ENCODE data around the gene GGT6.
"Not testable (repeated sequence)": the region's sequence is repeated elsewhere in the genome, so short reads cannot be mapped to it uniquely, and the experiment has no call there.

GGT6 gene

DNA sequence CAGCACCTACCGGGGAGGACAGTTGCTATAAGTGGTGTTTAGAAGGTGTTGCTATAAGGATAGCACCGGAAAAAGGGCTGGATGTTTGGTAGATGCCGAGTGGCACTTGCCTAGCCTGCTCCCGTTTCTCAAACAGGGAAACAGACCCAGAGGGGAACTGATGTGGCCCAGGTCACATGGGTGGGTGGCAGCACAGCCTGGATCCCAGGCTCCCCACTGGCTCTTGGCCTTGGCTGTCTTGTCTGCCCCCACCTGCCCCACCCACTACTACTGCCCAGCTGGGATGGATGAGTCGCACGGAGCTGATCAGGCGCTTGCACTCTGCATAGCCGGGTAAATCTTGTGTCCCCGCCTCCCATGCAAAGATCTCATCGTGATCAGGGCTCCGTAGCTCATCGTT is 31.2 kb upstream of the GGT6 start:
- DNase-seq = no peak

DNA sequence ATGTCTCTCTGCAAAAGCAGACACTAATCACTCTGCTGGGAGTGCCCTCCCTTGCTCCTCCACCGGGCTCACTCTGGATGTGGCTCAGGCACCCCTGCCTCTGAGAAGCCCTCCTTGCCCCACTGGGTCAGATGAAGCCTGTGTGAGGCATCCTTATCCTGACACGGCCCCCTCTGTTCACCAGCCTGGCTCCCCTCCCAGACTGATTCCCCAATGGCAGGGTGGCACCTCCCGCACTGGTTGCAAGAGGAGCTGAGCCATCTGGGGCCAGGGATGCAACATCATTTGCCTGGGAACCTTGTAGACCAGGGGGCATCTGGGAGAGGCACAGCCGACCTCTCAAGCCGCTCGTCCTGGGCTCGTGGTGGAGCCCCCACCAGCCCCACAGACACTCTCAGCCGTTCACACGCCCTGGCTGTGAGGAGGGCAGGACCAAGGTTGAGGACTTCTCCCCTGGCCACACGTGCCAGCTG is 30.6 kb upstream of the GGT6 start:
- DNase-seq = no peak

DNA sequence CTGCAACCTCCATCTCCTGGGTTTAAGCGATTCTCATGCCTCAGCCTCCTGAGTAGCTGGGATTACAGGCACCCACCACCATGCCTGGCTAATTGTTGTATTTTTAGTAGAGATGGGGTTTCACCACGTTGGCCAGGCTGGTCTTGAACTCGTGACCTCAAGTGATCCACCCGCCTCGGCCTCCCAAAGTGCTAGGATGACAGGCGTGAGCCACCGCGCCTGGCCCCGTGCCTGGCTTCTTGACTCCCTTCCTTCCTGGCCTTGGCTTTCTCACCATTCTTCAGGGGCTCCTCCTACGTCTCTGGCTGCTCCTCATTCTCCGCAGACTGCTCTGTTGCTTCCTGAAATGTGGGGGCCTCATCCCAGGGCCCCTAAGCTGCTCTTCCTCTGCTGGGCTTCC is 29.7 kb upstream of the GGT6 start:
- DNase-seq = not testable (repeated sequence)

DNA sequence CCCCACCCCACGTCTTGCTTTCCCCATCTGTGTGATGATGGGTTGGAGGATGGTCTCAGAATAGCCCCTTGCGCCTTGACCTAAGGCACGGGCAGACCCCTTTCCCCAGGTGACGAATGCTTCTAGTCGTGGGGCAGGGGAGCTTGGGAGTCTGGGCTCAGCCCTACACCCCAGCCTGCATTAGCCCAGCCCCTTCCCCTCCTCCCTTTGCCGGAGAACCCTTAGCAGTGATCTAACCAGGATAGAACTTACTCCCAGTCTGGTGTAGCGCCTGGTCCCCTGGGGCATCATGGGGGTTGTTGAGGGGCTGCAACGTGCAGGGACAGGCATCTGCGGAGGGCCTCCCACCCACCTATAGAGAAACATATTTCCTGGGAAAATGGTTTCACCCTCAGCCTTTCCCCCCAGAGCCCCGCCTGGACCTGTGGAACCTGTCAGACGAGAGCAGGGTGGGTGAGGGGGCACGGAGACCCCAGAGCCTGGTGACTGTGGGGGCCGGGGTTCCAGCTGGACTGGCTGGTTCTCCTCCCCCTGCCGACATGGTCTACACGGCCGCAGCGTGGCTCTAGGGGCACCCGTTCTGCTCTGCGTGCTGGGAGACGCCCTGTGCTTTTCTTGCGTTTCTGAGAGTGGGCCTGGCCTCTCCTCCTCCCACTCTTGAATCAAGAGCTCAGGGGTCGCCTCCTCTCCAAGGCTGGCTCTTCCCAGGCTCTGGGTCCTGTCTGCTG is 28.7 kb upstream of the GGT6 start:
- no peak for DNase-seq

DNA sequence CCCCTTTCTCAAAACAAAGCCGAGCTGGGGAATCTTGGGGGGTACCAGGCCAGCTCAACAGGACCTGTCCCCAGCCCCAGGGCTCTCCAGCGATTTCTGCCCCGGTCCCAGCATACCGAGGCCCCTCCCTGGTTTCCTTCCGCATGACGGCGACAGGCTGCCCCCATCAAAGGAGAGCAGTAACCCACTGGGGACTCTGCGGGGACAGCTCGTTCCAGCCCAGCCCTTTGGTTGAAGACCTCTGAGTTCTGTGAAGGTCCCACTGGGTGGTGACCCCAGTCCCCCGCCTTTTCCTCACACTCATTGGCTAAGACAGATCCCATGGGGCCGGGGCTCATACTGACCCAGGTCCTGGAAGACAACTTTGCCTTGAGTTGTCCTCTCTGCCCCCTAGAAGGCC is 28.0 kb upstream of the GGT6 start:
- no peak for DNase-seq

DNA sequence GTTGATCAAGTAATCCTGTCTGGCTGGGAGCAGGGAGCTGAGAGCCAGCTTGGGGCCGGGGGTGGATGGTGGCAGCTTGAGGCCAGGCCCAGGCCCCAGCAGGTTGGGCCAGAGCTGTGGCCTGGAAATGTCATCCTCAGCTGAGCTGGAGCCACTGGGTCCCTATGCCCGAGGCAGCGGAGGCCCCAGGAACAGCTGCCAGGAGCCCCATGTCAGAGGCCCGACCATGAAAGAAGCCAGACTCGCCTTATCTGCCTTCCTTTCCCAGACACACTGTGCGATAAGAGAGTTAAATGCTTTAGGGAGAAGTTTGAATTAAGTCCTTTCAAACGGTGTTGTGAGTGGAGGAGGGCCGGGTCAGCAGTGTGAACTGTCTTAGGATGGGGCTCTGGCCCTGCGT is 27.4 kb upstream of the GGT6 start:
- no peak for DNase-seq

DNA sequence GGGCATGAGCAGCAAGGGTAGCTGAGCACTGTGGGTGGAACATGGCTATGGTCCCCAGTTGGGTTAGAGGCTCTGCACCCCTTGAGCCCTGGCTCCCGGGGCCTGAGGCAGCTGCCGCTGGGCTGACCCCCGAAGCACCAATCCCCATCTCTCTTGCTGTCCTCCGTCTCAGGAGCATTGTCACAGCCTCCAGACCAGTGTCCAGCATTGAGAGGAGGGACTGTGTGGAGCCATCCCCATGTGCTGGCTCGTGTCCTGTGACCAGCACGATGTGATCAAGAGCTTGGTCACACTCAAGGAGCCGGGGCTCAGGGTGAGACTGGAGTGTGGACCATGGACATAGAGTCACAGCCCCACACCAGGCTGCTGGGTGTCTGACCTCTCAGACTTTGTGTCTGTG is 26.8 kb upstream of the GGT6 start:
- DNase-seq = no peak

DNA sequence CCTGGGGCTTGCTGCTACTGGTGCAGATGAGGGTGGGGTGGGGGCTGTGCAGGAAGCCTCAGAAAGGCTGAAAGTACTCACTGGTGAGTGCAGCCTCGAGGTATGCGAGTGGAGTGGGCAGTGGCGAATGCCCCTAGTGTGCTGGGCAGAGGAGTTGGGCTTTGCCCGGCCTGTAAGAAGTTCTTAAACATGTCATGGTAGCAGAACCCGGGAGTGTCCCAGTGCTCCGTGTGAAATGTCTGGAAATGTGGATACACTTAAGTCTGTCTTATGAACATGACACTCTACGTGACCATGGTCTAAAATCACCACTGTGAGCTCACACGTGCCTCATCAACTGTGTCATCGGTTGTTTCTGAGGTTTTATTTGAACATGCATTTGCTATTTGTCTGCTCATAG is 25.7 kb upstream of the GGT6 start:
- DNase-seq = no peak

DNA sequence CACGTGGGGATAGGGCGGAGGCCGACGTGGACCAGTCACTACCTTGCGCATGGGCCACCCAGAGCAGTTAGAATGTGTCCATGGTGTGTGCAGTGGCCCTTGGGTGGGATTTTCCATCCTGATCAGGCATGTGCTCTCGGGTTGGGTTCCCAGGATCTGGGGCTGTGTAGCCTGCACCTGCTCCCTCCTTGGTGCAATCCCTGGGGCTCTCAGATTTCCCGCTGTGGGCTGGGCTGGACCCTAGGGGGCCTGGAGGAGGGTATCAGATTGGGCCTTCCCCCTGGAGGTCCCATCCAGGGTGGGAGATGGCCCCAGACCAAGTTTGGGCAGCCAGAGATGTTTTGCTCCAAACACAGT is 25.2 kb upstream of the GGT6 start:
- DNase-seq = no peak

DNA sequence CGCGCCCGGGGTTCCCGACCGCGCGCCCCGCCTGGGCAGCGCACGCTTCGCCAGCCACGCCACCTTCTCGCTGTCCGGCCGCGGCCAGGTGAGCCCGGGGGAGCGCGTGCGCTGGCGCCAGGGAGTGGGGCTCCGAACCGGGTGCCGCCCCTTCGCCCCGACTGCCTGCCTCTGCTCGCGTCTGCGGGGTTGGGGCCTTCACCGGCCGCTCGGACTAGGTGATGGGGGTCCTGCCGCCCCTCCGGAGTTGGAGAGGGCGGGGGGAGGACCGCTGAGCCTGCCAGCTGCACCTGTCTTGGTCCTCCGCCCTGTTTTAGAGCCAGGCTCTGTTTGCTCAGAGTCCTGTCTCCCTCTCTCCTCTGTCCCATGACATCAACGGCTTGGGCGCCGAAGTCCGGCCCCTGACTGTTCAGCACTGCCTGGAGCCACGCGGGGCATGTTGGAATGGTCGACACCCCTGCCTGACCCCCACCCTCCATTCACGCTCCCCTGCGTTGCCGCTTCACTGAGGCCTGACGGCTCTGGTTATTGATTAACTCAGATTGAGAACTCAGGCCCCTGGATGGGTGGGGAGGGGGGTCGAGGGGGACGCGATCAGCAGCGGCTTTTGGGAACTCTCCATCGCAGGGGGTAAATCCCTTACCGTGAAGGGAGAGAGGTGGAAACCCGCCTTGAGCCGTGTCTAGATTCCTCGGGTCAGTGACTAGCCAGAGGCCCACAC is 24.7 kb upstream of the GGT6 start:
- no peak for DNase-seq

DNA sequence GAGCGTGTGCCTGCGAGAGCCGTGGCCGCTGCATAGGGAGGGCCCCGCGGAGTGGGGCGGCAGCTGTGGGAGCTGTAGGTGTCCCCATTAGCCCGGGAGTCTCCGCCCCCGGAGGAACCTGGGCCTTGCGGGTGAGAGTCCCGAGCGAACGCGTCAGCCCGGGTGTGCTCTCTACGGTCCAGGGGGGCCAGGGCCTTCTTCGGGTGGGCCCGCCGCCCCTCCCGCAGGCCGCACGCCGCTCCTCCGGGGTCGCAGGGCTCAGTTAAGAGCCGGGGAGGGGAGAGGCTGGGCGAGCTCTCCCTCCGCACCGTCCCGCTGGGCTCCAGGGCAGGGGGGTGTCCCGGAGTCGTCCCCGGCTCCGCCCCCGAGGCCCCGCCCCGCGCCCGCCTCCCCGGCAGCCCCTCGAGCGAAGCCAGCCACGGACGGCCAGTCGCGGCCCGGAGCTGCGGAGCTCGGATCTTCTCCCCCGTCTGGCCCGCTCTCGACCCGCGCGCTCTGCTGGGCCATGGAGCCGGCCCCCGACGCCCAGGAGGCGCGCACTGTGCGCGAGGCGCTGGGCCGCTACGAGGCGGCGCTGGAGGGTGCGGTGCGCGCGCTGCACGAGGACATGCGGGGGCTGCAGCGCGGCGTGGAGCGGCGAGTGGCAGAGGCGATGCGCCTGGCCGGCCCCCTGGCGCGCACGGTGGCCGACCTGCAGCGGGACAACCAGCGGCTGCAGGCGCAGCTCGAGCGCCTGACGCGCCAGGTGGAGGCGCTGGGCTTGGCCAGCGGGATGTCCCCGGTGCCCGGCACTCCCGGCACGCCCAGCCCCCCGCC is 23.9 kb upstream of the GGT6 start, which contains the start of gene SMTNL2:
Gene SMTNL2 (plus strand): TSS at position 429 of the 816 bp plus-strand sequence. CDS start 77 bp downstream, at position 506.
- DNase-seq = no peak

DNA sequence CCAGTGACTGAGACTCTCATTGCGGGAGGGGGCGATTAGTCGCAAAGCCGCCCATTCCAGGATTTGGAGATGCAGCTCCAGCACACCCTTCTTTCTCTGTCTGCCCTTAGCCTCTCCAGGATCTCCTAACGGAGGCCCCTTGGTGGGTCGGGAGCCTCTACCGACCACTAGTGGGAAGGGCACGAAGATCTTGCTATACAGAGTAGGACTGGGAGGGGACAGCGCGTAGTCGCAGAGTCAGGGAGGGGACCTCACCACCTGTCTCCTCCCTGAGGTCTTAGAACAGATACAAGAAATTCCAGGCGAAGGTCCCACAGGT is 23.4 kb upstream of the GGT6 start:
- no peak for DNase-seq

DNA sequence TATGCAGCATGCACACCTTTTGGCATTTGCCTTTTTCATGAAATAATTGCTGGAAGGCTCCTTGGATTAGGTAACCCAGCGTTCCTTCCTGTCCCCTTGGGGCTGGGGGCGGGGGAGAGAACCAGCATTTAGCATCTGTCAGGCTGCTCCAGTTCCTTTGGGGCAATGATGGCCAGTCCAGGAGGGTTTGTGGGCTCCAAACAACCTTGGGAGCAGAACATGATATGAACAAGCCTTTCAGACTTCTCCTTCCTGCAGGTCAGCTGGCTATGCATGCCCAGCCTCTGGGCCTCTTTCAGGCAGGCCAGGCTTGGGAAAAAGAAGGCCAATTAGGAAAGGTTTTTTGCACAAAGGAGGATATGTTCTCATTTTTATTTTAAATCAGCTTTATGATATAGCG is 22.8 kb upstream of the GGT6 start:
- DNase-seq = no peak

DNA sequence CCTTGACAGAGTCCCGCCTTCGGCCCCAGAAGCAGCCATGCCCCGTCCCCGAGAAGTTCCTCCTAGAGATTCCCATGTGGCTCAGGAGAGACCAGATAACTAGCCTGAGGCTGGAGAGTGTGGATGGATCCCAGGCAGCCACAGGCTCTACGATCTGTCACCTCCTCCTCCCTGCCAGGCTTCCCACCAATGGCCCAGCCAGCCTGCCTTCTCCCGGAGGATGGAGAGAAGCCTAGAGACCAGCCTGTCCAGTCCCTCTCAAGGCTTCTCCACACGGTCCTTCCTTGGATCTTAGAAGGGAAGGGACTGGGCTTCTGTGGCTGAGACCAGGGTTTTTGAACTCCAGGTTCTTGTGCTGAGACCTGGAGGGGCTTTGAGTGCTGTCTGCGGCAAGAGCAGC is 22.3 kb upstream of the GGT6 start:
- no peak for DNase-seq

DNA sequence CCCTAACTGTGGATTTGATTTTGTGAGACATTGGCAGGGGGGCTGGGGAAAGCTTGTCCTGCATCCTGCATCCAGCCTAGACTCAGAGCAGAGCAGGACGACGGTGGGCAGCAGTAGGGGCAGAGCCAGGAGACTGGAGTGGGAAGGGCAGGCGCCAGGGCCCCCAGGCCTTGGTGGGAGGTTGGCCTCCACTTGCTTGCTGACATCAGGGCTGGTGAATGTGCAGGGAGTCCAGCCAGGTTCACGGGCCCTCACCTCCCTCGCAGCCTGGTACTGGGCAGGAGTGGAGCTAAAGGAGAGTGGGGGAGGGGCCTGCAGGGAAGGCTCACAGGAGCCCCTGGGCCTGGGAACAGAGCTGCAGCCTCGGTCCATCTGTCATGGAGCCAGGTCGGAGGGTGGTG is 21.7 kb upstream of the GGT6 start:
- DNase-seq = no peak

DNA sequence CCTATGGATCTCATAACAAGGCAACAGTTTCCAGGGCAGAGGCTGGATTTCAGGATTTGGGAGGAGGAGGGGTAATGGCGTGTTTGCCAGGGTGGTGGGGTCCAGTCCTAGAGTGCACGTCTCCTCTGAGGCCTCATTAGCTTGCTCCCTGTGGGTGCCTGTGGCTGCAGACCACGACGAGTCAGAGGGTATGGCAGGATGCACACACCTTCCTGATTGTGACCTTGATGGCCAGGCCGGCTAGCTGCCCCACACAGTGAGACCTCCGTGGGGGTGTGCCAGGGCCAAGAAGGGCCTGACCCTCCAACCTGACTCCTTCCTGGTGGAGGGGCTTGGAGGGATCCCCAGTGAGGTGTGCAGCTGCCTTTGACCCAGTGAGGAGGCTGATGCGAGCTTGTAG is 19.9 kb upstream of the GGT6 start:
- DNase-seq = no peak

DNA sequence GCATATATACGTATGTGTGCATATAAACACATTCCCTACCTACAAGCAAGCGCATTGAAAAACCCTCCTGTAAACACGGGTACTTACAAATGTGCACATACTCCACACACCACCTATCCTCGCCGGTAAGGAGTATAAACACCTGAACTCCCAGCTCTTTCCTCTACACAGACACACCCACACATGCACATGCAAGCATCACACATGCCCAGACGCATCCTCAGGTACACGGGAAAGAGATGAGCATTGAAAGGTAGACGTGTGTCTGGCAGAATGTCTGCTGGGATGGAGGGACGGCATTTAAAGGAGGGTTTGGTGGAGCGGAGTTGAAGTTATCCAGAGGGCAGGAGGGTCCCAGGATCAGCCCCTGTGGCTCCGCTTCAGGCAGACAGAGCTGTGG is 19.3 kb upstream of the GGT6 start:
- no peak for DNase-seq

DNA sequence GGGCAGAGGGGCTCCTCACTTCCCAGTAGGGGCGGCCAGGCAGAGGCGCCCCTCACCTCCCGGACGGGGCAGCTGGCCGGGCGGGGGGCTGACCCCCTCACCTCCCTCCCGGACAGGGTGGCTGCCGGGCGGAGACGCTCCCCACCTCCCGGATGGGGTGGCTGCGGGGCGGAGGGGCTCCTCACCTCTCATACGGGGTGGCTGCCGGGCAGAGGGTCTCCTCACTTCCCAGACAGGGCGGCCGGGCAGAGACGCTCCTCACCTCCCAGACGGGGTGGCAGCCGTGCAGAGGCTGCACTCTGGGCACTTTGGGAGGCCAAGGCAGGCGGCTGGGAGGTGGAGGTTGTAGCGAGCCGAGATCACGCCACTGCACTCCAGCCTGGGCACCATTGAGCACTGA is 18.0 kb upstream of the GGT6 start:
- not testable (repeated sequence) for DNase-seq

DNA sequence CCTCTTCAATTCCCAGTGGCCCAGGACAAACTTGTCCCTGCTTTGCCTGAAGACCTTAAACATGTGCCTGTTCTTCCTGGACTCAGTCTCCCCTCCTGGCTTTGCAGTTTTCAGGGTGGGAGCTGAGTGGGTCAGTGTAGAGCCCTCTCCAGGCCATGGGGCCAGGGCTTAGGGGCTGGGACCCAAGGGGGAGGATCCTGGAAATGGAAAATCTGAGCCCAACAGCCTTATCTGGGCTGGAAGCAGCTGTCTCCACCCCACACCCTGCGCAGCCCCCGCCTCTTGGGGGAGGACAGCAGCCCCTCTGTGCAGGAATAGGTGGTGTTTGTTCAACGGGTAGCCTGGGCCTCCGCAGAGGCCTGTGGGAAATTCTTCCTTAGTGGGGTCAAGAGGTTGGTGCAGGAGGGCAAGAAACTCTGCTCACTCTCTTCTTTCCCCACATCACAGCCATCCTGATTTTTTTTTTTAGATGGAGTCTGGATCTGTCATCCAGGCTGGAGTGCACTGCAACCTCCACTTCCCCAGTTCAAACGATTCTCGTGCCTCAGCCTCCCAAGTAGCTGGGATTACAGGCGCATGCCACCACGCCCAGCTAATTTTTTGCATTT is 17.1 kb upstream of the GGT6 start:
- DNase-seq = no peak

DNA sequence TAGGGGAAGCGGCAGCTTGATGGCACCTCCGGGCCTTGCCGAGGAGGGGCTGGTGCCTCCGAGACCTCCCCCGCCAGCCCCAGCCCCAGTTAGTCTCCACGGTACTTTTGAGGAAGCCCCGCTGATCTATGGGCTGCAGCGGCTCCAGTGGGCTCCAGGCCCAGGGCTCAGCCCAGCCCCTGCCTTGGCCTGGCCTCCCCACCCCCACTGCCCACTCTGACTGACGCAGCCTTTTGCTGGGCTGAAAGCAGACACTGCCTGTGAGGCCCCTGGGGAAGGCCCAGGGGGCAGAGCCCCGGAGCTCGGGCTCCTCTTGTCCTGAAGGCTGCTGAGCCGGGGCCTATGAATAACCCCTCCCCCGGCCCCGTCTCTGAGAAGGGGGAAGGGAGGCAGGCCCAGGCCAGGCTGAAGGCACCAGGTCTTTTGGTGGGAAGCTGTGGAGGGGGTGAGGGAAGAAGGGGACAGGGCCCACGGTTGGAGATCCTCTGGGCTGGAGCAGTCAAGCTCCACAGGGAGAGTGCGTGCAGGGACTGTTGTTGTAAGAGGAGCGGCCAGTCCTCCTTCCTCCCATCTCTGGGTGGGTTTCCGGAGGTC is 16.4 kb upstream of the GGT6 start:
- DNase-seq = no peak

DNA sequence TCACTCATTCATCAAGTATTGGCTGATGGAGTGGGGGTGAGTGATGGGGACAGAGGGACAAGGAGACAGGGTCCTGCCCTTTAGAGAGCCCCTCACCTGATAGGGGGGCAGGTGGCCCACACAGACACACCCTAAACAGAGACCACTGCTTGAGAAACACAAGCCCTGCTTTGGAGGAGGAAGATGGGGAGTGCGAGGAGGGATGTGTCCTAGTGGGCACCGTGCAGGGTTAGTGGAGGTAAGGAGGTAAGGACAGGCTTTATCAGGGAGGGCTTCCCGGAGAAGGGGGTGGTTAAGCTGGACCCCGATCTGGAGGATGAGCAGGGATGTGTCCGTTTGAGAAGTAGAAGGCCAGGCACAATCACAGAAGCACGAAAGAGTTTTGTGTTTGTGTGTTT is 15.8 kb upstream of the GGT6 start:
- DNase-seq = no peak

DNA sequence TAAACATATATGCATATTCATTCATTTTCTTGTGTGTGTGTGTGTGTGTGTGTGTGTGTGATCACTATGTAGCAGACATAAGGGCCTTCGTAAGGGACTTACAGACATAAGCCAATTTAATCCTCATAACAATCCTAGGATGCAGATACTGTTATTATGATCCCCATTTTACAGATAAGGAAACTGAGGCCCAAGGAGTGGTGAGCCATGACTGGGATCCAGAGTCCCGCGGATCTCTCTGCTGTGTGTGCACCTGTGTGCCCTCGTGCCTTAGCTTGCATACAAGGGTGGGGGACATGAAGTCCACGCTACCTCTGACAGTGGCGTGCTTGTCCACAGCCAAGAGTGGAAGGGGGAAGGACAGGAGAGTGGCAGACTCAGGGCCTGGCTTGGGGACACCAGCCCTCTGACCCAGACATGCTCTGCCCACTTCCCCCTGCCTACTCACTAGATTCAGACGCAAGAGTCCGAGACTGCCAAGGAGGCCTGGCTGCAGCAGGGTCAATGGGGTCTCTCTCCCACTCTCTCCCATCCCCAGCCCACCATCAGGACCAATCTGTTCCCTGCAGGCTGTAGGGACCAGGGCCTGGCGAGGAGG is 14.2 kb upstream of the GGT6 start:
- DNase-seq = no peak

DNA sequence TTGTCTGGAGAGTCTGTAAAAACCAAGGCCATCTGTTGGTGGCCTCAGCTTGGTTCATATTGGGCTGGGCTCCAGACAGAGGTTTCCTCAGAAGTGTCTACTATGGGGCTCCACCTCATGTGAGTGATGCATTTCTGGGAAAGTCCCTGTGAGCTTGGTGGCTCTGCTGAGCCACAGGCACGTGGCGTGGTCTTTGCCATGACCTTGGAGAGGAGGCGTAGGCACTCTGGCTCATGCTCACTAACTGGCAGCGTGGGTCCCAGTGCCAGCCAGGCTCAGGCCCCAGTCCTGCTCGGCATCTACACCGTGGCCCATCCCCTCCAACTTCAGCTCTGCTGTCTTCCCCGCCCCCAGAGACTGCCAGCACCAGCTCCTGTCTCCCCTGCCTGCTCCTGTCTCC is 13.3 kb upstream of the GGT6 start:
- no peak for DNase-seq
